ENCODE data around the gene GABRG3.

GRCh38 chr15:27175472-27176153 is 204.6 kb downstream of the GABRG3 start:
- TF ChIP-seq POLR2A (IDR thresholded peaks at IDR 0.05; ENCODE audit: low read depth) (no peak), CTCF (IDR thresholded peaks at IDR 0.05) (no peak), POLR2AphosphoS5 (IDR thresholded peaks at IDR 0.05) (no peak), EP300 (IDR thresholded peaks at IDR 0.05) (no peak)
